ENCODE results near the gene ZNF382. TPM values are rescaled to one million over a fixed set of nuclear protein-coding genes. Genes with fewer than 3 reads are reported as not detected.

Gene ZNF382
- polyA plus RNA-seq, 1 donor: 5.4 TPM

DNA sequence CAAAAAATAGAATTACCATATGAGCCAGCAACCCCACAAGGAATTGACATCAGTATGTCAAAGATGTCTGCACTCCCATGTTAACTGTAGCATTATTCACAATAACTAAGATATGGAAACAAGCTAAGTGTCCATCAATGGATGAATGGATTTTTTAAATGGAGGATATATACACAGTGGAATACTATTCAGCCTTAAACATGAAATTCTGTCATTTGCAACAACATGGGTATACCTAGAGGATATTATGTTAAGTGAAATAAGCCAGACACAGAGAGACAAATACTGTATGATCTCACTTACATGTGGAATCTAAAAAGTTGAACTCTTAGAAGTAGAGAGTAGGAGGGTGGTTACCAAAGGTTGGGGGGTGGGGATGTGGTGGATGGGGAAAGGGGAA lies 74.3 kb downstream of the ZNF382 start:
- peaks cover 12% of the 10 kb centered on the region for H3K9me3 ChIP-seq (ENCODE audit: control insufficient read depth, low read depth, low read length)
- H3K36me3 ChIP-seq (ENCODE audit: control insufficient read depth, insufficient read depth, low read length): peaks cover 6% of the 10 kb centered on the region
- no peak overlapping the region for H3K27ac ChIP-seq (ENCODE audit: low read length)
- no peak for DNase-seq
- H3K27me3 ChIP-seq (ENCODE audit: control insufficient read depth, insufficient read depth, low read length): no peaks in the 10 kb centered on the region
- no peaks in the 10 kb centered on the region for H3K4me1 ChIP-seq (ENCODE audit: control insufficient read depth, insufficient read depth, low read length)
- no peak overlapping the region for H3K4me3 ChIP-seq (ENCODE audit: low read length)

Other genes starting within 250 kb of the ZNF382 start
- 8.7 TPM for gene ZFP14, start 226.1 kb upstream of the ZNF382 start, polyA plus RNA-seq
- gene ZFP82, start 186.7 kb upstream of the ZNF382 start, polyA plus RNA-seq: 6.4 TPM
- gene ZNF566, start 115.8 kb upstream of the ZNF382 start, polyA plus RNA-seq: 12.5 TPM
- gene ZNF260, start 77.0 kb upstream of the ZNF382 start, polyA plus RNA-seq: 16.1 TPM
- 19.0 TPM for gene ZNF529, start 32.0 kb upstream of the ZNF382 start, polyA plus RNA-seq
- gene ZNF461, start 61.5 kb downstream of the ZNF382 start, polyA plus RNA-seq: 9.7 TPM
- gene ZNF567, start 82.3 kb downstream of the ZNF382 start, polyA plus RNA-seq: 8.6 TPM
- 2.1 TPM for gene ZNF850, start 167.5 kb downstream of the ZNF382 start, polyA plus RNA-seq
- 9.4 TPM for gene ZNF790, start 233.1 kb downstream of the ZNF382 start, polyA plus RNA-seq
- 11.0 TPM for gene ZNF345, start 245.6 kb downstream of the ZNF382 start, polyA plus RNA-seq